PC-9 (cell line): Measurements from ENCODE around the gene CMTR1.

Experiments used
- EZH2 ChIP-seq: fragments of 200-600 bp; sonication (generic); IDR thresholded peaks from 2 replicates; pipeline ENCODE4 v1.8.0; 2017; ENCODE audit warnings: antibody characterized with exemption, low read depth
- TF ChIP-seq, protein P1 (sequence below): fragments of 200-600 bp; sonication (generic); conservative IDR thresholded peaks from 2 replicates; pipeline ENCODE4 v1.6.1; 2017; ENCODE audit warnings: mixed run types, antibody characterized with exemption, mild to moderate bottlenecking, moderate library complexity

- no peak for TF ChIP-seq EZH2
- TF ChIP-seq, protein P1, sequence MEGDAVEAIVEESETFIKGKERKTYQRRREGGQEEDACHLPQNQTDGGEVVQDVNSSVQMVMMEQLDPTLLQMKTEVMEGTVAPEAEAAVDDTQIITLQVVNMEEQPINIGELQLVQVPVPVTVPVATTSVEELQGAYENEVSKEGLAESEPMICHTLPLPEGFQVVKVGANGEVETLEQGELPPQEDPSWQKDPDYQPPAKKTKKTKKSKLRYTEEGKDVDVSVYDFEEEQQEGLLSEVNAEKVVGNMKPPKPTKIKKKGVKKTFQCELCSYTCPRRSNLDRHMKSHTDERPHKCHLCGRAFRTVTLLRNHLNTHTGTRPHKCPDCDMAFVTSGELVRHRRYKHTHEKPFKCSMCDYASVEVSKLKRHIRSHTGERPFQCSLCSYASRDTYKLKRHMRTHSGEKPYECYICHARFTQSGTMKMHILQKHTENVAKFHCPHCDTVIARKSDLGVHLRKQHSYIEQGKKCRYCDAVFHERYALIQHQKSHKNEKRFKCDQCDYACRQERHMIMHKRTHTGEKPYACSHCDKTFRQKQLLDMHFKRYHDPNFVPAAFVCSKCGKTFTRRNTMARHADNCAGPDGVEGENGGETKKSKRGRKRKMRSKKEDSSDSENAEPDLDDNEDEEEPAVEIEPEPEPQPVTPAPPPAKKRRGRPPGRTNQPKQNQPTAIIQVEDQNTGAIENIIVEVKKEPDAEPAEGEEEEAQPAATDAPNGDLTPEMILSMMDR, result no peak
These were observed 21.6 kb downstream of the CMTR1 start for GRCh38 chr6:37454420-37455140.
